Inflammatory macrophage treated with lipopolysaccharide for 4 hours (primary cell): Measurements from ENCODE around the gene UMODL1.
"Not testable (repeated sequence)": the region's sequence is repeated elsewhere in the genome, so short reads cannot be mapped to it uniquely, and the experiment has no call there.

Experiments used
- DNase-seq: peaks from one replicate; pipeline ENCODE4 v3.0.0-alpha.2; 2020

UMODL1 gene

DNA sequence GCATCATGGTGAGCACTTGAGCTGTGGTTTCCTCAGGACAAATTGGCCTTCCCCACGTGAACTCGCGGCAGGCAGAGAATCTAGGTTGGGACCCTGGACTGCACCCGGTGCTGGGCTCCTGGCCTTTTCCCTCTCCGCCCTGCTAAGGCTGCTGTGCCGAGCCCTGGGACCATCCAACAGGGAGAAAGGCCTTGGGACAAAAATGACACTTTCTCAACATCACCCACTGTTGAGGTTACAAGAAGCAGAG, 9.2 kb upstream of the UMODL1 start:
- DNase-seq, result no peak

- peak; percentile 32 for DNase-seq
Measured at GRCh38 chr21:42062236-42063022, 8.7 kb upstream of the UMODL1 start.

DNA sequence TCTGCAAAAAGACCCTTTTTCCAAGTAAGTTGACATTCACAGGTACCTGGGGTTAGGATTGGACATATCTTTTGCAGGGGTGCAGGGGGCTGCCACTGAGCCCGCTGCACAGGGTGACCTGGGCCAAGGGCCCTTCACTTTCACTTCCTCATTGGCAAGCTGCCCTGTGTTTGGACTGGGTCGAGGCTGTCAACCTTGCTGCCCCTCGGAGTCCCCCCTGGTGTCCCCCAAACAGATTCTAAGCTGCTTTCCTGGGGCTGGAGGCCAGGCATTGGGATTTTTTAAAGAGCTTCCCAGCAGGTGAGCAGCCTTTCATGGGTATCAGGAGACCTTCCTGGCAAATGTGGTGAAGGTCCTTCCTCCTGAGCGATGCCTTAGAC, 7.9 kb upstream of the UMODL1 start:
- DNase-seq, result peak; percentile 37

DNA sequence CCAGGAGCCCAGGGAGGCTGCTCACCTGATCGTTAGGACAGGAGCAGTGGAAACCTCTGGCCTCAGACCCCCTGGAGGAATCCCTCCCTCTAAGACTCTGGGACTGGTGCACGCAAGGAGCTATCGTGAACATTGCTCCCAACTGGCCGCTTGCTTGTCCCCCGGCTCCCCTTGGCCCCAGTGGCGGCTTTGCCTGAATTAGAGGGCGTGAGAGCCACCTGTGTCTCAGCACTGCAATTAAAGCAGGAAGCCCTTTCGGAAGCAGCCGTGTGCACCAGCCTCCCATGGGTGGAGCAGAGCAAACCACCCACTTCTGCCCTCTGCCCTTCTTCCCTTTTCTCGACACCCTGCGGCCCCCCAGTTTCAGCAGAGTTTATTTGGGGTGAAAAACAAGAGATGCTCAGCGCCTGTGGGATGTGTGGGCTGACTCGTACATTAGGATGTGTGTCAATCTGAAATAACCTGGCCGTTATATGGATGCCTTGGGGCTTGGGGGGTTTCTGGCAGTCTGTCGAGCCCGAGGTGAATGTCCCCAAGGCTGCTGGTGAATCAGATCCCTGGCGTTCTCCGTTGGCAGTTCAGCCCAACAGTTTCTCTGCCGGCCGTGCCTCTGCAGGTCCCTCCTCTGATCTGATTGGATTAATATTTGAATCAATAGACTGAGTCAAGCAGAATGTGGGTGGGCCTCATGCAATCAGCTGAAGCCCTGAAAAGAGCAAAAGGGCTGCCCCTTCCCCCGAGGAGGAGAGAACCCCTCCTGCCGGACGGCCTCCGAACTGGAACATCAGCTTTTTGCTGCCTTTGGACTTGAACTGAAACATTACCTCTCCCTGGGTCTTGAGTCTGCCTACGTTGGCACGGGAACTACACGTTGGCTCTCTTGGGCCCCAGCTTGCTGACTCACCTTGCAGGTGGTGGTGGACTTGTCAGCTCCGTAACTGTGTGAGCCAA, 7.3 kb upstream of the UMODL1 start:
- DNase-seq, result peak; percentile 58

DNA sequence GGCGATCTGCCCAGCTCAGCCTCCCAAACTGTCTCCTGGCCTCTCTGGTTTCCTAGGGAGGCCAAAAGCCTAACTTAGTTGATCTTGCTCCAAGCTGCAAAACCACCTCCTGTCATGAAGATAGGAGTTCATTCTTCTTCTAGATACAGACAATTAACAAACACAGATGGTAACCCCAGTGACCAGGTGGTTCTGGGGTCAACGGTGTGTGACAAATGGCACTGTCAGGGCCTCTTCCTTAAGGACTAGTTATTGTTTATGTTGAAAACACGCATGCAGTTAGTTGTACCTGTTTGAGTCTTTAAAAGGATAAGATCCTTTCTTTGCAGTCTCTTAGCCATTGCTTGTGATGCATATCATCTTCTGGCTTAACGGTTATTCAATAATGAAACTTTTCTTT, 4.6 kb upstream of the UMODL1 start:
- DNase-seq, result no peak

DNA sequence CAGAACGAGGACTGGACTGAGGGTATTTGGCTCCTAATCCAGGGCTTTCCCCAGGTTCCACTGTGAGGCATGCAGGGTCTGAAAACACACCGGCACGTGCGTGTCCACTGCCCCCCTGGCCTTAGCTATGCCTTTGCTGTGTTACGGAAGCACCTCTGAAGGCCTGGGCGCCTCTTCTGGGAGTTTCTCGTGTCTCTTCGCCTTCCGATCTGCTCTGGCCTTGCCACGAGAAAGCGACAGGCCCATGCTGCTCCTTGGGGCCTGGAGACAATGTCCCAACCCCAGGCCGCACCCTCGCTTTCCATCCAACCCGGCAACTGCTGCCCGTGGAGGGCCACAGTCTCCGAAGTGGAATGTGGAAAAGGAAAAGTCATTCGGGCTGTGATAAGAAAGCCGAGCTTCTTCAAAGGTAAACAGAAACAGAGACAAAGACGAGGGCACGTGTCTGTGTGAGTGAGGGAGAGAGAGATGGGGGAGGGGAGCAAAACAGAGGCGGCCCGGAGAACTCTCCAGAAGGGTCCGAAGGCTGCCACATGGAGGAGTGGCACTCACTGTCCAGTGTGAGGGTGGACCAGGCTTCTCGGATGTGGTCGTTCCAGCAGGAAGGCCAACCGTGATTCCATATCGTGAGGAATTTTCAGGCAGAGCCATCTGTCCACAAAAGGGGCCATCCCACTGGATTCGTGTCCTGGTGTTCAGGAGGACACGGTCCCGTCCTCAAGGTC, 3.4 kb upstream of the UMODL1 start:
- DNase-seq, result no peak

DNA sequence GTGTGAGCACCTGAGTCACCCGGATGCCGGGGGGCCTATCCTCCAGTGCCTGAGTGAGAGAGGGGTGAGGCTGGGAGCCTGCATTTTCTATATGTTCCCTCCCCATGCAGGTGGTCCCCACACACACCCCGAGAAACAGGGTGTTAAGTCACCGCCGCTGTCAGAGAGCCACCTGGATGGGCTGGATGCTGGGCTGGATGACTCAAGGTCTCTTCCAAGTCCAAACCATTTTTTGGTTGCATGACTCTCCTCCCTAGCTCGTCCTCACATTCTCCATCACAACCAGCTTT, 2.9 kb upstream of the UMODL1 start:
- DNase-seq, result no peak

DNA sequence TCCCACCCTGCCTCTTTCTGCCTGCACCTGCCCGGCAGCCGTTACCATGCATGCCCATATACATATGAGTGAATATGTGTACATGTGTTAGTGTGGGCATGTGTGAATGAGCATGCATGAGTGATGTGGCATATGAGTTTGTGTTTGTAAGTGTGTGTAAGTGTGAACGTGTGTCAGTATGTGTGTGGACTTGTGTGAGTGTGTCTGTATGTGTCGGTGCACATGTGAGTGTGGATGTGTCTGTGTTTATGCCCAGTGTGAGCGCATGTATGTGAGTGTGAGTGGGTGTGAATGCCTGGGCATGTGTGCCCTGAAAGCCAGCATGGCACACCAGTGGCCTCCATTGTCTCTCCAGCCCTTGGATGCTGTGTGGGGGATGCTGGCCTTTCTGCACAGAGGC, 2.5 kb upstream of the UMODL1 start:
- DNase-seq, result no peak

GRCh38 chr21:42069327-42069726, 1.8 kb upstream of the UMODL1 start:
- DNase-seq, result no peak

- DNase-seq, result no peak
Measured at GRCh38 chr21:42069843-42070242, 1.3 kb upstream of the UMODL1 start.

DNA sequence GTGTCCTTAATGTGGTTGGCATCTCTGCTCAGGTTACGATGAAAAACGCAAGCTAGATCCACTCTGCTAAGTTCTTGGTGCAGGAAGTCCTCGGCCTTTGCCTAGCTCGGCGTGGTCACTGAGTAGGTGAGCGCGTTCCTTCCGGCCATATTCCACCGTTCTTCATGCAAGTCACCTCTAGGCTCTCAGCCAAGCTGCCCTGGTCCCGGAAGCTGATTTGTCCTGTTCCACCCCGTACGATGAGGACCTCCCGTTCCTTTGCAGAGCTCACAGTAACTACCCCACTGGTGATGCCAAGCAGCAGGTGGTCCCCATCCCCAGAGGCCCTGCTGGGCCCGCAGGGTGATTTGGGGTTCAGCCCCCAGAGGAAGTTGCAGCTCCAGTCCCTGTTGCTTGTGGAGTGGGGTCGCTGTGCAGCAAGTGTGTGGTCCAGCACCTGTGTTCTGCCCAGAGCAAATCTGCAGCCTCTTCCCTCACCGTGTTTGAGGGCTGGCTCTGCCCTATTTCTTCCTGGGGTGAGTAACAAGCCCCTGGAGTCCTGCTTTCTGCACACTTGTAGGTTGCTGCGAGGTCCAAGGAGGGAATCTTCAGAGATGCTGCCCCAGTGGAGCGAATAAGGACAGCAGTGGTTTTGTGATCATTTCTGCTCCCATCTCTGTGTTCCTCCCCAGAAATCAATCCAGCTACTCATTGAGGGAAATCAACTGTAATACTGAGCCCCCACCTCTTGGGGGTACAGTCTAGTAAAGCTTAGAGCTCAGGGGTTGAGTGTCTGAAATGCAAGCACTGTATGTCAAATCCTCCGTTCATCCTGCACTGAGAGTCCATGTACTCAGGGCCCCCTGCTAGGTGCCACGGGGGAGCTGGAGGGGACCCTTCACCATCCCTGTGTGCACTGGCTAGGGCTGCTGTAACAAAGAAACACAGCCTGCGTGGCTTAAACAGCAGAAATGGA, 2.3 kb downstream of the UMODL1 start:
- DNase-seq, result no peak

DNA sequence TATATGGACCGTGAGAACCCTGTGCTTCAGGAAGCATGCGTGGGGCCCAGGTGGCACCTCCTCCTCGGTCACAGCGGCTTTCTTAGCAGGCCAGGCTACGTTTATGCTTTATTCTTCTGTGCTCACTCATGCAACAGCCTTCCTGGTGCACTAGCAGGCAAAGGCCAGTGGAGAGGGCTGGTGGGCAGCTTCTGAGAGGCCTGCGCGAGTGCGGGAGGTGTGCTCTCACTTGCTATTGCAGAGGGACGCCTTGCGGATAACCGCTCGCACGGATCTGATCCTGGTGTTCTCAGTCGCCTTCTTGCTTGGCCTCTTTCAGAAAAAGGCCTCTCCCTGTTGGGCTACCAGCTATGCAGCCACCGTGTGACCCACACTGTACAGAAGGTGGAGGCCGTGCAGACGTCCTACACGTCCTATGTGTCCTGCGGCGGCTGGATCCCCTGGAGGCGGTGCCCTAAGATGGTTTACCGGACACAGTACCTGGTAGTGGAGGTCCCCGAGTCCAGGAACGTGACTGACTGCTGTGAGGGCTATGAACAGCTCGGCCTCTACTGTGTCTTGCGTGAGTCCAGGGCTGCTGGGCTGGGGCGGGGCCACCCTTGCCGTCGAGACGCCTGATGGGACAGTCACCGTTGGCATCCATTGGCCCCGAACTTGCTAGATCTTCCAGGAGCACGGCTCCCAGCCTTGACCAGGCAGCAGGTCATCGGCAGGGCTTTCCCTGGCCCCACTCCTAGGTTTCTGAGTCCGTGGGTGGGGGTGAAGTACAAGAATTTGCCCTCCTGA, 4.8 kb downstream of the UMODL1 start:
- no peak for DNase-seq

GRCh38 chr21:42077685-42078238, 6.6 kb downstream of the UMODL1 start:
- not testable (repeated sequence) for DNase-seq

DNA sequence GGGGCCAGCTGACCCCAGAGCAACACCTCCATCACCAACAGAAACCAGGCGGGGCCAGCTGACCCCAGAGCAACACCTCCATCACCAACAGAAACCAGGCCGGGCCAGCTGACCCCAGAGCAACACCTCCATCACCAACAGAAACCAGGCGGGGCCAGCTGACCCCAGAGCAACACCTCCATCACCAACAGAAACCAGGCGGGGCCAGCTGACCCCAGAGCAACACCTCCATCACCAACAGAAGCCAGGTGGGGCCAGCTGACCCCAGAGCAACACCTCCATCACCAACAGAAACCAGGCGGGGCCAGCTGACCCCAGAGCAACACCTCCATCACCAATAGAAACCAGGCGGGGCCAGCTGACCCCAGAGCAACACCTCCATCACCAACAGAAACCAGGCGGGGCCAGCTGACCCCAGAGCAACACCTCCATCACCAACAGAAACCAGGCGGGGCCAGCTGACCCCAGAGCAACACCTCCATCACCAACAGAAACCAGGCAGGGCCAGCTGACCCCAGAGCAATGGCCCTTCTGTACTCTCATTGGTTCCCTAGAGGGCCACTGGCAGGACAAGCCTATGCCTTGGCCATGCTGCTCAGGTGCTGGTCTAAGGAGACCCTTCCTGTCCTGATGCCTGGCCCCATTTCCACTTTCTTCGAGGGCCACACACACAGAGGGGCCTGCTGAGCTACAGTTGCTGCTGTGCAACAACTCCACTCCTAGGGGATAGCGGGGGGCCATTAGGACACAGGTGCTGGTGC, 7.3 kb downstream of the UMODL1 start:
- DNase-seq, result not testable (repeated sequence)

DNA sequence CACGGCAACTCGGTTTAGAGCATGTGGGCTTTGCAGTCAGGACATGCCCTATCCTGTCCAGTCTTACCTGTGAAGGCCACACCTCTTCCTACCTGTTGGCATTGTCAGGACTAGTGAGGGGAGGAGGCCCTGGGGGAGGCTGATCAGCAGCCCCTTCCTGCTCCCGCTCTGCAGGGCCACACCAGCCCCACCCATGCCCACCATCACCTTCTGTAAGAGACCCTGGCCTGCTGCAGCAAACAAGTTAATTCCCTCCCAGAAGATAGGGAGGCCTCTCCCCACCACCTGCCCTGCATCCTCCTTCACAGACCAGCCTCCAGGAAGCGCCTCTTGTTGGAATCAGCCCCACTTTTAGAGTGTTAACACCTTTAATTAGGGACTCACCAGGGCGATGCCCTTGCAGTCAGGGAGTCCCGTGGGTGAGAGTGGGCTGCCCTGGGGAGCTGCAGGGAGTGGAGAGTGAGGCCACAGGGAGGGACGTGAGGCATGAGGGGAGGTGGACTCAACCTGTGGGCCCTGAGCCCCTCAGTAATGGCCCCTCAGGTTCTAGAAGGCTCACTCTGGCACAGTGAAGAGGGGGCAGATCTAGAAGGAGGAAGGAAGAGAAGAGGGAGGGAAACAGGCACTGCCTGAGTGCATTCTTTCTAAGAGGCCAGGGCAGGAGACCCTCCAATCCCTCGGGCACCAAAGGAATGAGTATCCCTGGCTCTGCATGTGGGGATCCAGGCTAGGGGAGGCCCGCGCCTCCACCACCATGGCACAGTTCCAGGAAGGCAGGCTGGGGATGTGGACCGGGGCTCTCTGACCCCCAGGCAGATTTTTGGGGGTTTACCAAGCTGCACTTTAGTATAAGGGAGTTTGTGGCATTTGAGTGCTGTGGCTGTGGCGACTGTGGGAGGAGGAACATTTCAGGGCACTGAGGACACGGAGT, 8.2 kb downstream of the UMODL1 start:
- no peak for DNase-seq

DNA sequence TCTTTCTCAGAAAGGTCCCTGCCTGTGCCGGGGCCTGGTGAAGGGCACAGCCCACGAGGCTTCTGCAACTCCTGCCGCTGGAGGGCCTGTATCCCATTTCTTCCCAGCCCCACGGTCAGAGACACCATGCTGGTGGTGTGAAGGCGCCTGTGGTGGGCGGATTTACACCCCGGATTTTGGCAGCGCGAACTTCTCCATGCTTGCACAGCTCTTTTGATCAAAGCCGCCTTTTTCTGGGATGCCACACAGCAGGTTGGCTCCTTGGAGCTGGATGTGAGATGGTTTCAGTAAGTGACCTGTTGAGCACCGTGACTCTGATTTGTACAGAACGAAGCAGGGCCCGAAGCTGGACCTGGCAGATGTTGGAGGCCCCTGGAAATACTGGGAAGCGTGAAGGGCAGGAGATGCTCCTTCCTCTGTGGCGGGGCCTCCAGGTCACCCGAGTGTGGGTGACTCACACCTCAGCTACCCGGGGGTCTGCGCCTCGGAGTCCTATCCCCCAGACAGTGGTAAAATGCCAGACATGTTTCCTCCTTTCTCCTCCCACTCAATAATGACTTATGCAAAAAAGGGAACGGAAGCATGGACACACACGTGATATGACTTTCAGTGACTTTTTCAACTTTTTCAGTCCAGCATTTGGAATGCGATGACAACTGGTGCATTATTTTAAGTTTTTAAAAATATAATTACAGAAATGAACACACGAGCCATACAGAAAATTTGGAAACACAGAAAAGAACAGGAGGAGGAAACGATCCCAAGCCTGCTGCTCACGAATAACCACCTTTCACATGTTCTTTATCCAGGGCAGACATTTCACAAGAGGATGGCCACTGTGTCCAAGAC, 9.0 kb downstream of the UMODL1 start:
- peak; percentile 92 for DNase-seq

DNA sequence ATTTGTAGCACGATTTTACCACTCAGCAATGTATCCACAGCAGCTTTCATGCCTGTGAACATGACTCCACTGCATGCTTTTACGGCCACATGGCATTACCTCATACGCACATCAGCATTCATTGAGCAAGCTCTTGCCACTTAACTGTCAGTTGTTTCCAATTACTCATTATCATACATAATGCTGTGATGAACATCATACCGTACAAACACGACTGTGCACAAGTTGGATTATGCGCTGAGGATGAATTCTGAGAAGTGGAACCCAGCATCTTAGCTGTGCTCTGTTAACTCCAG, 9.6 kb downstream of the UMODL1 start:
- DNase-seq, result peak; percentile 97

- DNase-seq, result peak; percentile 87
Measured at GRCh38 chr21:42081138-42081537, 10.0 kb downstream of the UMODL1 start.

DNA sequence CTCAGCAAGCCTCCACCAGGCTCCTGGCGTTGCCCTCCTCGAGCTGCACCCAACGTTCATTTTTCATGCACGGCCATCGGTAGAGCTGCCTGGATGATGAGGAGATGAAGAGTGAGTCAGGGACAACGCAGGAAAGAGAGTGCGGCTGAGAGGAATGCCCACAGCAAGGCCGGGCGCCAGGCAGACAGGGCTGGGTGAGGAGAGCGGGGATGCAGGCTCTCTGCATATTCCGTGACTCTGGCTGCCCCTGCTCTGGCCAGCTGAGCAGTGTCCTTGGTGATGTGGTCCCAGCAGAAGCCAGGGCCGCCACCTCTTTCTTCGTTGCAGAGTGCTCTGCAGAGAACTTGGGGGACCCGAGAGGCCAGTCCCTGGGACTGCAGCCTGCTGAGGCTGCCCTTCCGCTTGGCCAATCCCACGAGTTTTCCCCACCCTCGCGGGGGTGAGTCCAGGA, 10.8 kb downstream of the UMODL1 start:
- no peak for DNase-seq
